GM12874 (cell line): ENCODE data around the gene LENG8.

ENCODE experiments used
- TF ChIP-seq, protein P1 (sequence below): IDR thresholded peaks from 2 replicates; pipeline ENCODE4 v1.5.1; 2011; ENCODE audit warnings: low read depth, mild to moderate bottlenecking, control low read depth, low read length, moderate library complexity; ENCODE audit not compliant: insufficient read depth

The LENG8 gene

DNA sequence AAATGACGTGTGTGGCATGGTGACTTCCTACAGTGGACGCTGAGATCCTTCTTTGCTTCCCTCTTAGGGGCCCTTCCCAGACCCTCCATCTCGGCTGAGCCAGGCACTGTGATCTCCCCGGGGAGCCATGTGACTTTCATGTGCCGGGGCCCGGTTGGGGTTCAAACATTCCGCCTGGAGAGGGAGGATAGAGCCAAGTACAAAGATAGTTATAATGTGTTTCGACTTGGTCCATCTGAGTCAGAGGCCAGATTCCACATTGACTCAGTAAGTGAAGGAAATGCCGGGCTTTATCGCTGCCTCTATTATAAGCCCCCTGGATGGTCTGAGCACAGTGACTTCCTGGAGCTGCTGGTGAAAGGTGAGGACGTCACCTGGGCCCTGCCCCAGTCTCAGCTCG is 58.8 kb downstream of the LENG8 start:
- TF ChIP-seq, protein P1, sequence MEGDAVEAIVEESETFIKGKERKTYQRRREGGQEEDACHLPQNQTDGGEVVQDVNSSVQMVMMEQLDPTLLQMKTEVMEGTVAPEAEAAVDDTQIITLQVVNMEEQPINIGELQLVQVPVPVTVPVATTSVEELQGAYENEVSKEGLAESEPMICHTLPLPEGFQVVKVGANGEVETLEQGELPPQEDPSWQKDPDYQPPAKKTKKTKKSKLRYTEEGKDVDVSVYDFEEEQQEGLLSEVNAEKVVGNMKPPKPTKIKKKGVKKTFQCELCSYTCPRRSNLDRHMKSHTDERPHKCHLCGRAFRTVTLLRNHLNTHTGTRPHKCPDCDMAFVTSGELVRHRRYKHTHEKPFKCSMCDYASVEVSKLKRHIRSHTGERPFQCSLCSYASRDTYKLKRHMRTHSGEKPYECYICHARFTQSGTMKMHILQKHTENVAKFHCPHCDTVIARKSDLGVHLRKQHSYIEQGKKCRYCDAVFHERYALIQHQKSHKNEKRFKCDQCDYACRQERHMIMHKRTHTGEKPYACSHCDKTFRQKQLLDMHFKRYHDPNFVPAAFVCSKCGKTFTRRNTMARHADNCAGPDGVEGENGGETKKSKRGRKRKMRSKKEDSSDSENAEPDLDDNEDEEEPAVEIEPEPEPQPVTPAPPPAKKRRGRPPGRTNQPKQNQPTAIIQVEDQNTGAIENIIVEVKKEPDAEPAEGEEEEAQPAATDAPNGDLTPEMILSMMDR = no peak
